ENCODE measurements around the gene FAM120B.

DNA sequence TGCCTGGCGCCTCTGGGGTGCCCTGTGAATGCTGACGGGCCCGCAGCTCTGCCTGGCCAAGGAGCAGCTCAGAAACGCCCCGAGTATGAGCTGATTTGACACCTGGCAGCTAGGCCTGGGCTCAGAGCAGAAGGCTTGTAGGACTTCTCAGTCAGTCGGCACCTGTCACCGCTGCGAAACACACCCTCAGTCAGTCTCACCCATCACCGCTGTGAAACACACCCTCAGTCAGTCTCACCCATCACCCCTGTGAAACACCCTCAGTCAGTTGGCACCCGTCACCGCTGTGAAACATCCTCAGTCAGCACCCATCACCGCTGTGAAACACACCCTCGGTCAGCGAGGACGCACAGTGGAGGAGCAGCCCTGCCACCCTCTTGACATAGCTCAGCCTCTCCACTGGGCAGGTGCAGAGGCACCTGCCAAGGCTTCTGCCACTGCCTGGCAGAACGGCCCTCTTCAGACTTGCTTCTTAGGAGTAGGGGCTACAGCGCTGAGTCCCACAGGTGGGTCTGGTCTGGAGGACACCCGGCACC, 137.6 kb downstream of the FAM120B start:
- no peak for TF ChIP-seq CTCF (conservative IDR thresholded peaks at IDR 0.05; ENCODE audit: low read depth in 2 of 2)
- TF ChIP-seq EZH2 (IDR thresholded peaks at IDR 0.05; ENCODE audit: low read depth, unreplicated experiment), result no peak
- no peak for TF ChIP-seq POLR2AphosphoS5 (IDR thresholded peaks at IDR 0.05; ENCODE audit: low read depth)

Data from GM23338 (cell line).